Astrocyte of the spinal cord (primary cell): ENCODE data around the gene RAB1A.
"Not testable (repeated sequence)": the region's sequence is repeated elsewhere in the genome, so short reads cannot be mapped to it uniquely, and the experiment has no call there.

ENCODE experiments used
- DNase-seq: peaks from one replicate; pipeline ENCODE4 v3.0.0; 2011; ENCODE audit warnings: low read depth, low spot score
- H3K4me3 ChIP-seq: 2 replicates; pipeline ENCODE4 v1.5.1; 2011; ENCODE audit warnings: low read depth, mild to moderate bottlenecking, low read length, moderate library complexity
- in situ Hi-C: cut with HindIII; loops from 2 replicates; pipeline ENCODE4 v1.10.0; 2017; ENCODE audit warnings: low sequenced_read_pairs
- TF ChIP-seq, protein P1 (sequence below): IDR thresholded peaks from 2 replicates; pipeline ENCODE4 v1.5.1; 2012; ENCODE audit warnings: low read depth, mild to moderate bottlenecking, low read length, inconsistent platforms

RAB1A gene

GRCh38 chr2:65169760-65170136 is 39.8 kb upstream of the RAB1A start:
- DNase-seq: no peak
- no peak overlapping the region for H3K4me3 ChIP-seq
- TF ChIP-seq, protein P1, sequence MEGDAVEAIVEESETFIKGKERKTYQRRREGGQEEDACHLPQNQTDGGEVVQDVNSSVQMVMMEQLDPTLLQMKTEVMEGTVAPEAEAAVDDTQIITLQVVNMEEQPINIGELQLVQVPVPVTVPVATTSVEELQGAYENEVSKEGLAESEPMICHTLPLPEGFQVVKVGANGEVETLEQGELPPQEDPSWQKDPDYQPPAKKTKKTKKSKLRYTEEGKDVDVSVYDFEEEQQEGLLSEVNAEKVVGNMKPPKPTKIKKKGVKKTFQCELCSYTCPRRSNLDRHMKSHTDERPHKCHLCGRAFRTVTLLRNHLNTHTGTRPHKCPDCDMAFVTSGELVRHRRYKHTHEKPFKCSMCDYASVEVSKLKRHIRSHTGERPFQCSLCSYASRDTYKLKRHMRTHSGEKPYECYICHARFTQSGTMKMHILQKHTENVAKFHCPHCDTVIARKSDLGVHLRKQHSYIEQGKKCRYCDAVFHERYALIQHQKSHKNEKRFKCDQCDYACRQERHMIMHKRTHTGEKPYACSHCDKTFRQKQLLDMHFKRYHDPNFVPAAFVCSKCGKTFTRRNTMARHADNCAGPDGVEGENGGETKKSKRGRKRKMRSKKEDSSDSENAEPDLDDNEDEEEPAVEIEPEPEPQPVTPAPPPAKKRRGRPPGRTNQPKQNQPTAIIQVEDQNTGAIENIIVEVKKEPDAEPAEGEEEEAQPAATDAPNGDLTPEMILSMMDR: no peak
- in situ Hi-C loops: no loop called here

- TF ChIP-seq, protein P1: no peak
- H3K4me3 ChIP-seq: no peak overlapping the region
- DNase-seq: no peak
- in situ Hi-C loops: no loop called here
Observed at GRCh38 chr2:65165558-65165957, 35.7 kb upstream of the RAB1A start.

DNA sequence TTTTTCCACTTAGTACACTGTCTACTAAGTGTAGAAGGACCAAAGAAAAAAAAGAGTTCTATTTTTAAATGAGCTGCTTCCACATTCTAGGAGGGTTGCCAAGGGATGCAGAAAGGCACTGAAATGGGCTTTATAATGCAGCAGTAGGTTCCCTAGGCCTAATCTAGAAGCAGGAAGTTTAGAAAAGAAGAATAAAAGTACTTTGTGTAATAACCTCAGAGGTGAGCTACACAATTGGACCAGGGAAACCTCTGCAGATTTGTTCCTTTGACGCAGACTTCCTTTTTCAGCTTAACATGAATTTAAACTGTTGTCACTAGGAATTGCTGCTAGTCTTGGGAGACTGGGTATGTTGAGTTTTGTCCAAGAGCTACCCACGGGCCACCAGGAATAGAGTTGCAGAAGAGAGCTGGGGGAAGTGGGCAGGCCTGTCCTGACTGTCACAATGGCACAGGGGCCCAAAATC is 34.6 kb upstream of the RAB1A start:
- in situ Hi-C loops: no loop called here
- TF ChIP-seq, protein P1: no peak
- H3K4me3 ChIP-seq: no peak overlapping the region
- peak; percentile 16 for DNase-seq

DNA sequence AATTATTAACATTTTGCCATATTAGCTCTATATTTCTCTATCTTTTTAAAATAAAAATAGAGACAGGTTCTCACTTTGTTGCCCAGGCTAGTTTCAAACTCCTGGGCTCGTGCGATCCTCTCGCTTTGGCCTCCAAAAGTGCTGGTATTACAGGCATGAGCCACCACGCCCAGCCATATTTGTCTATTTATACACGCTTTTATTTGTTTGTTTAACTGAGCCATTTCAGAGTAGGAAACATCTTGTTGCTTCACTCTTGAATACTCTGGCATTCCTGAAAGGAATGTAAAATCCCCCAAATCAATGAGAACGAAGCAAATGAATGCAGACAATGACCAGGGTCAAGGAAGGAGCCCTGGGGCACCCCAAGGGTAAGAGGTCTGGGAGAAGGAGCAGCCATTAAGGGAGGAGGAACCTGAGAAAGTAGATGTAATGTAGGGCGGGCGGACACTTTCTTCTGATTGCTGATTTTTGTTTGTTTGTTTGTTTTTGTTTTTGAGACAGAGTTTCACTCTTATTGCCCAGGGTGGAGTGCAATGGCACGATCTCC is 31.7 kb upstream of the RAB1A start:
- in situ Hi-C loops: no loop called here
- DNase-seq: no peak
- H3K4me3 ChIP-seq: no peak overlapping the region
- TF ChIP-seq, protein P1: no peak

GRCh38 chr2:65159906-65160305 is 30.0 kb upstream of the RAB1A start:
- no peak overlapping the region for H3K4me3 ChIP-seq
- DNase-seq: no peak
- in situ Hi-C loops: no loop called here
- TF ChIP-seq, protein P1: no peak

- no peak for DNase-seq
- TF ChIP-seq, protein P1: no peak
- H3K4me3 ChIP-seq: no peak overlapping the region
- in situ Hi-C loops: no loop called here
Observed at GRCh38 chr2:65159261-65159660, 29.4 kb upstream of the RAB1A start.

GRCh38 chr2:65158557-65158956 is 28.7 kb upstream of the RAB1A start:
- TF ChIP-seq, protein P1: no peak
- no peak for DNase-seq
- H3K4me3 ChIP-seq: no peak overlapping the region
- in situ Hi-C loops: no loop called here

GRCh38 chr2:65157856-65158255 is 27.9 kb upstream of the RAB1A start:
- H3K4me3 ChIP-seq, DNase-seq, in situ Hi-C loops: not testable (repeated sequence)
